ENCODE measurements around the gene HAGHL. TPM values are rescaled to one million over a fixed set of nuclear protein-coding genes. Genes with fewer than 3 reads are reported as not detected.

The HAGHL gene
- total RNA-seq, 1 experiment from 2014 or later, result 74.8 TPM

DNA sequence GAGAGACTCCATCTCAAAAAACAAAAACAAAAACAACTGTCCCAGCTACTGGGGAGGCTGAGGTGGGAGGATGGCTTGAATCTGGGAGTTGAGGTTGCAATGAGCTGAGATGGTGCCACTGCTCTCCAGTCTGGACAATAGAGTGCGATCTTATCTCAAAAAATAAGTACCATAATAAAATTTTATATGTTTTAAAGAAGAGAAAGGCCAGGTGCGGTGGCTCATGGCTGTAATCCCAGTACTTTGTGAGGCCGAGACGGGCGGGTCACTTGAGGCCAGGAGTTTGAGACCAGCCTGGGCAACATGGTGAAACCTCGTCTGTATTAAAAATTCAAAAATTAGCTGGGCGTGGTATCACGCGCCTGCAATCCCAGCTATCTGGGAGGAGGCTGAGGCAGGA lies 49.9 kb downstream of the HAGHL start:
- Histone ChIP-seq H3K4me1 (ENCODE audit: control insufficient read depth in 1 of 2, insufficient read depth in 2 of 2, low read length in 2 of 2) (peaks cover 36 to 55% of the 10 kb centered on the region in 2 experiments), H3K9ac (ENCODE audit: low read length) (no peak overlapping the region), H3K4me2 (ENCODE audit: low read length) (peak overlapping the region; percentile 50; the same call in 1 of the 2 replicates), H4K20me1 (ENCODE audit: insufficient read depth) (no peaks in the 10 kb centered on the region), H3K79me2 (ENCODE audit: insufficient read depth, low read length) (no peaks in the 10 kb centered on the region), H3K27me3 (ENCODE audit: insufficient read depth, low read length) (no peaks in the 10 kb centered on the region), H3K4me3 (replicated peaks in 1 of 2; ENCODE audit: low read depth in 1 of 2, low read length in 2 of 2) (no peak overlapping the region), H3K27ac (ENCODE audit: low read depth, low read length) (peak overlapping the region; percentile 18; the same call in 1 of the 2 replicates), H2AFZ (ENCODE audit: low read depth, low read length, poor library complexity, severe bottlenecking) (no peak overlapping the region), H3K9me2 (ENCODE audit: insufficient read depth) (no peaks in the 10 kb centered on the region), H3K36me3 (ENCODE audit: control insufficient read depth in 1 of 2, insufficient read depth in 2 of 2, low read length in 2 of 2) (no peaks in the 10 kb centered on the region), H3K9me3 (ENCODE audit: control insufficient read depth in 1 of 2, insufficient read depth in 1 of 2, low read depth in 1 of 2, low read length in 2 of 2) (no peaks in the 10 kb centered on the region)
- ChIA-PET RAD21 (ENCODE audit: low non-redundant PET in 1 of 2, low total read pairs in 2 of 2, uncharacterized antibody in 2 of 2, unreplicated experiment in 2 of 2) (no interaction called here), CTCF (interaction anchor here (0.7 to 1.3 kb wide), 2 partner anchors 9 to 57 kb away, joined by 3 to 4 read pairs; no protein-coding TSS in a partner anchor), POLR2A (interaction anchor here (0.6 to 0.7 kb wide), 2 partner anchors 16 to 57 kb away, joined by 3 read pairs; no protein-coding TSS in a partner anchor)
- ATAC-seq (no peak), DNase-seq (ENCODE audit: low read depth, low spot score) (no peak)
- BruUV-seq (replicated peaks), result no TSS peak
- no peak for TF ChIP-seq EZH2 (IDR thresholded peaks at IDR 0.05)
- TF ChIP-seq POLR2A (IDR thresholded peaks at IDR 0.05; ENCODE audit: borderline replicate concordance, extremely low read depth, insufficient read depth, insufficient read length), result no peak
- TF ChIP-seq CBX3 (IDR thresholded peaks at IDR 0.05; ENCODE audit: low read depth), result no peak
- TF ChIP-seq, protein P1, sequence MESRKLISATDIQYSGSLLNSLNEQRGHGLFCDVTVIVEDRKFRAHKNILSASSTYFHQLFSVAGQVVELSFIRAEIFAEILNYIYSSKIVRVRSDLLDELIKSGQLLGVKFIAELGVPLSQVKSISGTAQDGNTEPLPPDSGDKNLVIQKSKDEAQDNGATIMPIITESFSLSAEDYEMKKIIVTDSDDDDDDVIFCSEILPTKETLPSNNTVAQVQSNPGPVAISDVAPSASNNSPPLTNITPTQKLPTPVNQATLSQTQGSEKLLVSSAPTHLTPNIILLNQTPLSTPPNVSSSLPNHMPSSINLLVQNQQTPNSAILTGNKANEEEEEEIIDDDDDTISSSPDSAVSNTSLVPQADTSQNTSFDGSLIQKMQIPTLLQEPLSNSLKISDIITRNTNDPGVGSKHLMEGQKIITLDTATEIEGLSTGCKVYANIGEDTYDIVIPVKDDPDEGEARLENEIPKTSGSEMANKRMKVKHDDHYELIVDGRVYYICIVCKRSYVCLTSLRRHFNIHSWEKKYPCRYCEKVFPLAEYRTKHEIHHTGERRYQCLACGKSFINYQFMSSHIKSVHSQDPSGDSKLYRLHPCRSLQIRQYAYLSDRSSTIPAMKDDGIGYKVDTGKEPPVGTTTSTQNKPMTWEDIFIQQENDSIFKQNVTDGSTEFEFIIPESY (IDR thresholded peaks at IDR 0.05; ENCODE audit: extremely low read depth, insufficient replicate concordance, low read length), result no peak
- intact Hi-C loops (cut with micrococcal nuclease), result no loop called here

DNA sequence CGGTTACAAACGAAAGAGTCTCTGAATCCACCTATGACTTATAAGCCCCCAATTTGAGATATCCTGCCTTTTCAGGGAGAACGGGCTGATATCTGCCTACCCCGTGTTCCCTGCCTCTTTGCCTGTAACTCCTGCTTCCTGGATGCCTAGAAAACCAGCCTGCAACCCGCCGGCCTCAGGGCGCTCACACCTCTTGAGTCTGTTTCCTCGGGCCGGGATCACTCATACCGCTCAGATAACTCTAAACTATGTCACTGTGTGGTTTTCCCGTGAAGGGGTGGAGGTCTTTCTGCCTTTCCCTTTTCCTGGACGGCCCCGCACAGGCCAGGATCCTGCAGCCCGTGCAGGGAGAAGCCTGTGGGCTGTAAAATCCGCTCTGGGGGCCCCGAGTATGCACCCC lies 50.9 kb downstream of the HAGHL start:
- peak; percentile 29 for ATAC-seq
- Histone ChIP-seq H3K9me2 (ENCODE audit: insufficient read depth) (no peaks in the 10 kb centered on the region), H2AFZ (ENCODE audit: low read depth, low read length, poor library complexity, severe bottlenecking) (no peak overlapping the region), H3K9me3 (ENCODE audit: control insufficient read depth in 1 of 2, insufficient read depth in 1 of 2, low read depth in 1 of 2, low read length in 2 of 2) (no peaks in the 10 kb centered on the region), H3K36me3 (ENCODE audit: control insufficient read depth in 1 of 2, insufficient read depth in 2 of 2, low read length in 2 of 2) (no peaks in the 10 kb centered on the region), H3K4me2 (ENCODE audit: low read length) (peak overlapping the region; percentile 50), H3K4me3 (replicated peaks in 1 of 2; ENCODE audit: low read depth in 1 of 2, low read length in 2 of 2) (0 out of 4 replicates have a peak overlapping the region, but pooled peaks of 1 of the 2 experiments have one; percentile 3), H3K4me1 (ENCODE audit: control insufficient read depth in 1 of 2, insufficient read depth in 2 of 2, low read length in 2 of 2) (peaks cover 32 to 49% of the 10 kb centered on the region in 2 experiments), H4K20me1 (ENCODE audit: insufficient read depth) (no peaks in the 10 kb centered on the region), H3K27ac (ENCODE audit: low read depth, low read length) (peak overlapping the region; percentile 58; the same call in 1 of the 2 replicates), H3K79me2 (ENCODE audit: insufficient read depth, low read length) (no peaks in the 10 kb centered on the region), H3K9ac (ENCODE audit: low read length) (peak overlapping the region; percentile 31), H3K27me3 (ENCODE audit: insufficient read depth, low read length) (no peaks in the 10 kb centered on the region)
- ChIA-PET RAD21 (ENCODE audit: low non-redundant PET in 1 of 2, low total read pairs in 2 of 2, uncharacterized antibody in 2 of 2, unreplicated experiment in 2 of 2) (no interaction called here), POLR2A (no interaction called here), CTCF (no interaction called here)
- intact Hi-C loops (cut with micrococcal nuclease), result no loop called here
- DNase-seq (ENCODE audit: low read depth, low spot score), result no peak
- TF ChIP-seq ELF1 (IDR thresholded peaks at IDR 0.05; ENCODE audit: borderline replicate concordance, low read depth), result no peak
- TF ChIP-seq, protein P2, sequence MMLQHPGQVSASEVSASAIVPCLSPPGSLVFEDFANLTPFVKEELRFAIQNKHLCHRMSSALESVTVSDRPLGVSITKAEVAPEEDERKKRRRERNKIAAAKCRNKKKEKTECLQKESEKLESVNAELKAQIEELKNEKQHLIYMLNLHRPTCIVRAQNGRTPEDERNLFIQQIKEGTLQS (IDR thresholded peaks at IDR 0.05), result no peak
- TF ChIP-seq POLR2A (IDR thresholded peaks at IDR 0.05; ENCODE audit: borderline replicate concordance, extremely low read depth, insufficient read depth, insufficient read length), result no peak
- TF ChIP-seq, protein P3, sequence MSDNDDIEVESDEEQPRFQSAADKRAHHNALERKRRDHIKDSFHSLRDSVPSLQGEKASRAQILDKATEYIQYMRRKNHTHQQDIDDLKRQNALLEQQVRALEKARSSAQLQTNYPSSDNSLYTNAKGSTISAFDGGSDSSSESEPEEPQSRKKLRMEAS (IDR thresholded peaks at IDR 0.05), result no peak
- TF ChIP-seq TCF7L2 (IDR thresholded peaks at IDR 0.05; ENCODE audit: borderline replicate concordance, extremely low read depth, insufficient read depth, insufficient read length), result no peak
- no peak for TF ChIP-seq EZH2phosphoT487 (IDR thresholded peaks at IDR 0.05; ENCODE audit: borderline replicate concordance)
- TF ChIP-seq, protein P4, sequence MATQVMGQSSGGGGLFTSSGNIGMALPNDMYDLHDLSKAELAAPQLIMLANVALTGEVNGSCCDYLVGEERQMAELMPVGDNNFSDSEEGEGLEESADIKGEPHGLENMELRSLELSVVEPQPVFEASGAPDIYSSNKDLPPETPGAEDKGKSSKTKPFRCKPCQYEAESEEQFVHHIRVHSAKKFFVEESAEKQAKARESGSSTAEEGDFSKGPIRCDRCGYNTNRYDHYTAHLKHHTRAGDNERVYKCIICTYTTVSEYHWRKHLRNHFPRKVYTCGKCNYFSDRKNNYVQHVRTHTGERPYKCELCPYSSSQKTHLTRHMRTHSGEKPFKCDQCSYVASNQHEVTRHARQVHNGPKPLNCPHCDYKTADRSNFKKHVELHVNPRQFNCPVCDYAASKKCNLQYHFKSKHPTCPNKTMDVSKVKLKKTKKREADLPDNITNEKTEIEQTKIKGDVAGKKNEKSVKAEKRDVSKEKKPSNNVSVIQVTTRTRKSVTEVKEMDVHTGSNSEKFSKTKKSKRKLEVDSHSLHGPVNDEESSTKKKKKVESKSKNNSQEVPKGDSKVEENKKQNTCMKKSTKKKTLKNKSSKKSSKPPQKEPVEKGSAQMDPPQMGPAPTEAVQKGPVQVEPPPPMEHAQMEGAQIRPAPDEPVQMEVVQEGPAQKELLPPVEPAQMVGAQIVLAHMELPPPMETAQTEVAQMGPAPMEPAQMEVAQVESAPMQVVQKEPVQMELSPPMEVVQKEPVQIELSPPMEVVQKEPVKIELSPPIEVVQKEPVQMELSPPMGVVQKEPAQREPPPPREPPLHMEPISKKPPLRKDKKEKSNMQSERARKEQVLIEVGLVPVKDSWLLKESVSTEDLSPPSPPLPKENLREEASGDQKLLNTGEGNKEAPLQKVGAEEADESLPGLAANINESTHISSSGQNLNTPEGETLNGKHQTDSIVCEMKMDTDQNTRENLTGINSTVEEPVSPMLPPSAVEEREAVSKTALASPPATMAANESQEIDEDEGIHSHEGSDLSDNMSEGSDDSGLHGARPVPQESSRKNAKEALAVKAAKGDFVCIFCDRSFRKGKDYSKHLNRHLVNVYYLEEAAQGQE (IDR thresholded peaks at IDR 0.05; ENCODE audit: low read depth), result no peak
- no TSS peak for BruUV-seq (replicated peaks)
